HG02938 (cell line): ENCODE measurements around the gene CTDSPL.
"Not testable (repeated sequence)": the region's sequence is repeated elsewhere in the genome, so short reads cannot be mapped to it uniquely, and the experiment has no call there.

Experiments used
- ATAC-seq: cut with Tn5 transposase; IDR thresholded peaks from one replicate; pipeline ENCODE4 v1.9.1; 2021; ENCODE audit warnings: mild to moderate bottlenecking, moderate library complexity; ENCODE audit not compliant: unreplicated experiment

The CTDSPL gene

GRCh38 chr3:37963635-37964034 is 102.0 kb downstream of the CTDSPL start:
- no peak for ATAC-seq

- no peak for ATAC-seq
These were observed 102.5 kb downstream of the CTDSPL start for GRCh38 chr3:37964146-37964545.

- no peak for ATAC-seq
These were observed 103.0 kb downstream of the CTDSPL start for GRCh38 chr3:37964716-37965115.

GRCh38 chr3:37967260-37967881 is 105.7 kb downstream of the CTDSPL start:
- ATAC-seq = peak; percentile 72

- ATAC-seq = no peak
These were observed 106.5 kb downstream of the CTDSPL start for GRCh38 chr3:37968199-37968598.

GRCh38 chr3:37968813-37969595 is 107.3 kb downstream of the CTDSPL start:
- no peak for ATAC-seq

GRCh38 chr3:37969596-37970100 is 108.0 kb downstream of the CTDSPL start:
- ATAC-seq = no peak

GRCh38 chr3:37970802-37971201 is 109.1 kb downstream of the CTDSPL start:
- ATAC-seq = no peak

GRCh38 chr3:37971467-37971866 is 109.8 kb downstream of the CTDSPL start:
- ATAC-seq = no peak

- ATAC-seq = not testable (repeated sequence)
These were observed 110.4 kb downstream of the CTDSPL start for GRCh38 chr3:37972056-37972455.

- no peak for ATAC-seq
These were observed 111.8 kb downstream of the CTDSPL start for GRCh38 chr3:37973246-37974054.

- ATAC-seq = peak; percentile 66
These were observed 112.7 kb downstream of the CTDSPL start for GRCh38 chr3:37974121-37975083.

- ATAC-seq = no peak
These were observed 118.1 kb downstream of the CTDSPL start for GRCh38 chr3:37979541-37980461.

GRCh38 chr3:37980462-37981347 is 119.0 kb downstream of the CTDSPL start:
- ATAC-seq = no peak

- ATAC-seq = no peak
These were observed 119.6 kb downstream of the CTDSPL start for GRCh38 chr3:37981348-37981664.

- no peak for ATAC-seq
These were observed 120.7 kb downstream of the CTDSPL start for GRCh38 chr3:37982331-37982730.

GRCh38 chr3:37984051-37984450 is 122.4 kb downstream of the CTDSPL start:
- no peak for ATAC-seq

GRCh38 chr3:37984596-37984995 is 122.9 kb downstream of the CTDSPL start:
- no peak for ATAC-seq
